Activated CD8-positive, alpha-beta T cell treated with anti-CD3 and anti-CD28 coated beads for 36 hours (primary cell): ENCODE data around the gene TNRC6B. TPM values are rescaled to one million over a fixed set of nuclear protein-coding genes. Genes with fewer than 3 reads are reported as not detected.

Experiments
- ATAC-seq: fragments of 200-7000 bp; cut with Tn5 transposase; one replicate; pipeline ENCODE4 v1.10.0; 2021; ENCODE audit warnings: mild to moderate bottlenecking, moderate library complexity
- CTCF ChIA-PET: fragments of 350-600 bp; sonication (Branson Sonifier 250); formaldehyde crosslinking; loops from one replicate; lab custom pipeline; 2021; ENCODE audit warnings: antibody characterized with exemption; lab: Charles Lee
- POLR2A ChIA-PET: fragments of 350-600 bp; sonication (Branson Sonifier 250); formaldehyde crosslinking; loops from one replicate; lab custom pipeline; 2021; ENCODE audit warnings: antibody characterized with exemption; lab: Charles Lee
- DNase-seq: peaks from one replicate; pipeline ENCODE4 v3.0.0-alpha.2; 2020
- H3K27ac Mint-ChIP-seq: one replicate; pipeline ENCODE4 v1.8.0; 2021; ENCODE audit warnings: mild to moderate bottlenecking, mixed read lengths
- H3K27me3 Mint-ChIP-seq: one replicate; pipeline ENCODE4 v1.8.0; 2021; ENCODE audit warnings: mixed read lengths
- H3K36me3 Mint-ChIP-seq: one replicate; pipeline ENCODE4 v1.8.0; 2021; ENCODE audit warnings: low read depth, mixed read lengths
- H3K4me1 Mint-ChIP-seq: one replicate; pipeline ENCODE4 v1.8.0; 2021; ENCODE audit warnings: low read depth, mixed read lengths
- H3K4me3 Mint-ChIP-seq: one replicate; pipeline ENCODE4 v1.8.0; 2021; ENCODE audit warnings: mild to moderate bottlenecking, moderate library complexity, mixed read lengths
- H3K9me3 Mint-ChIP-seq: one replicate; pipeline ENCODE4 v1.8.0; 2021; ENCODE audit warnings: mixed read lengths
- intact Hi-C: fragments of 100-400 bp; cut with micrococcal nuclease; formaldehyde crosslinking; loops from one replicate; pipeline ENCODE4 v1.10.0; 2022
- total RNA-seq, 2 experiments: library from RNA; stranded (reverse); gene quantifications; one replicate each; pipeline ENCODE4 v1.2.3, GENCODE V29; 2021
- TF ChIP-seq, protein P1 (sequence below): fragments of 200-600 bp; IDR thresholded peaks from one replicate; pipeline ENCODE4 v1.8.0; 2022; ENCODE audit warnings: antibody characterized with exemption, mild to moderate bottlenecking

Gene TNRC6B
- total RNA-seq, 2 experiments from 2014 or later = 42.6 to 45.2 TPM

DNA sequence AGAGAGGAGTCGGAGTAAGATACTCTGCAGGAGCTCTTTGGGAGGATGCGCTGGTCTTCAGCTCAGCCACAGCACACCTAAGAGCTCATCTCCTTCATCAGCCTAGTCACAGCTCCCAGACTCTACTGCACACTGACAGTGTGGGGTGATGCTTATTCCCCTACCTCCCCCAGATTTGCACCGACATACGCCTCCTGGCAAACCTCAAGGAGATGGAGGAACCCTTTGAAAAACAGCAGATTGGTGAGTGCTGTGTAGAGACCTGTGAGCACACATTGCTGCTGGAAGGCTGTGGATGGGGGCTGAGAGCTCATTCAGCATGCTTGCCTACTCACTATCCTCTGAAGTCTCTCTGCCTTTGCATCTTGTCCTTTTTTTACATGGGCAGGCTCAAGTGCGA lies 183.4 kb downstream of the TNRC6B start:
- POLR2A ChIA-PET = no interaction called here
- ATAC-seq (no peak), DNase-seq (no peak)
- CTCF ChIA-PET = no interaction called here
- Mint-ChIP-seq H3K9me3 (no peaks in the 10 kb centered on the region), H3K27ac (no peak overlapping the region), H3K36me3 (peaks cover 72% of the 10 kb centered on the region), H3K4me3 (no peak overlapping the region), H3K27me3 (no peaks in the 10 kb centered on the region), H3K4me1 (peaks cover 4% of the 10 kb centered on the region)
- intact Hi-C loops = no loop called here
- TF ChIP-seq, protein P1, sequence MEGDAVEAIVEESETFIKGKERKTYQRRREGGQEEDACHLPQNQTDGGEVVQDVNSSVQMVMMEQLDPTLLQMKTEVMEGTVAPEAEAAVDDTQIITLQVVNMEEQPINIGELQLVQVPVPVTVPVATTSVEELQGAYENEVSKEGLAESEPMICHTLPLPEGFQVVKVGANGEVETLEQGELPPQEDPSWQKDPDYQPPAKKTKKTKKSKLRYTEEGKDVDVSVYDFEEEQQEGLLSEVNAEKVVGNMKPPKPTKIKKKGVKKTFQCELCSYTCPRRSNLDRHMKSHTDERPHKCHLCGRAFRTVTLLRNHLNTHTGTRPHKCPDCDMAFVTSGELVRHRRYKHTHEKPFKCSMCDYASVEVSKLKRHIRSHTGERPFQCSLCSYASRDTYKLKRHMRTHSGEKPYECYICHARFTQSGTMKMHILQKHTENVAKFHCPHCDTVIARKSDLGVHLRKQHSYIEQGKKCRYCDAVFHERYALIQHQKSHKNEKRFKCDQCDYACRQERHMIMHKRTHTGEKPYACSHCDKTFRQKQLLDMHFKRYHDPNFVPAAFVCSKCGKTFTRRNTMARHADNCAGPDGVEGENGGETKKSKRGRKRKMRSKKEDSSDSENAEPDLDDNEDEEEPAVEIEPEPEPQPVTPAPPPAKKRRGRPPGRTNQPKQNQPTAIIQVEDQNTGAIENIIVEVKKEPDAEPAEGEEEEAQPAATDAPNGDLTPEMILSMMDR = no peak

DNA sequence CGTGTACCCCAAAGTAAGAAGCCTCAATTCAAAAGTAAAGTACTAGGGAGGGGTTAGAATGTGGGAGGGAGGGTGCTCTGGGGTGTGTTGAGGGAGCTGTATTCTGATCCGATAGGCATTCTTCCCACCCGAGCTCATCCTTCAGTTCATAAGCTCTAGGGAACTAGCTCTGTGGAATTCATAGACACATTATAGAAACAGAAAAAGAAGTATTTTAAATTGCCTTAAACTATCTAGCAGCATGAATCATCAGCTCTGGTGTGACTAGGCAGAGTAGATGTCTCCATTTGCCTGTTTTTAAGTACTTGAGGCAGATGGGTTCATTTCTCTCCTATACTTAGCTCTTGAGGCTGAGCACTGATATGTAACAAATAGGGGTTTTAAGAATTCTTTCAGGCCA lies 185.3 kb downstream of the TNRC6B start:
- H3K4me3 Mint-ChIP-seq = no peak overlapping the region
- DNase-seq (no peak), ATAC-seq (no peak)
- peaks cover 75% of the 10 kb centered on the region for H3K36me3 Mint-ChIP-seq
- no peak overlapping the region for H3K27ac Mint-ChIP-seq
- no peaks in the 10 kb centered on the region for H3K9me3 Mint-ChIP-seq
- ChIA-PET POLR2A (interaction anchor here (1.4 kb wide), 1 partner anchor 10 kb away, joined by 4 read pairs; no protein-coding TSS in a partner anchor), CTCF (interaction anchor here (4.3 kb wide), 1 partner anchor 15 kb away, joined by 19 read pairs; no protein-coding TSS in a partner anchor)
- no peaks in the 10 kb centered on the region for H3K27me3 Mint-ChIP-seq
- TF ChIP-seq, protein P1 = no peak
- peaks cover 4% of the 10 kb centered on the region for H3K4me1 Mint-ChIP-seq
- intact Hi-C loops = no loop called here

DNA sequence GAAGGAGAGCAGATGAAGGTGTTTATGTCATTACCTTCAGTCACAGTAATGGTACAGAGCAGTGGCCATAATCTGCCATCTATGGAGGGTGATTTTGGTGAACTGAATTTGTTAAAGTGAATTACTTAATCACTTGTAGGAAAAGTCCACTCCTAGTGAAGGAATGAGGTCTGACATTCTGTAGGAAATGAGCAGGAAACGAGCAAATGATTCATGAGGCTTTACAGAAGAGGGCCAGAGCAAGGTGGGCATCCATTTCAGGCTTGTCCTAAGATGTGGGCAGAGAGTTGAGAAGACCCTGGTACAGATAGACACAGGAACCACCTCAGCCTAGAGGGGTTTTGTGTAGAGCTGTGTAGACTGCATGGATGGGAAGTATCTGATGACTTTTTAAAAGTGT lies 186.7 kb downstream of the TNRC6B start:
- peak overlapping the region; percentile 44 for H3K27ac Mint-ChIP-seq
- peaks cover 69% of the 10 kb centered on the region for H3K36me3 Mint-ChIP-seq
- intact Hi-C loops = no loop called here
- ChIA-PET POLR2A (interaction anchor here (1.1 kb wide), 1 partner anchor 14 kb away, joined by 3 read pairs; no protein-coding TSS in a partner anchor), CTCF (interaction anchor here (4.3 kb wide), 1 partner anchor 16 kb away, joined by 19 read pairs; no protein-coding TSS in a partner anchor)
- no peaks in the 10 kb centered on the region for H3K9me3 Mint-ChIP-seq
- no peak for DNase-seq
- TF ChIP-seq, protein P1 = no peak
- H3K4me1 Mint-ChIP-seq = peaks cover under 1% of the 10 kb centered on the region
- H3K27me3 Mint-ChIP-seq = no peaks in the 10 kb centered on the region
- no peak for ATAC-seq
- H3K4me3 Mint-ChIP-seq = no peak overlapping the region

DNA sequence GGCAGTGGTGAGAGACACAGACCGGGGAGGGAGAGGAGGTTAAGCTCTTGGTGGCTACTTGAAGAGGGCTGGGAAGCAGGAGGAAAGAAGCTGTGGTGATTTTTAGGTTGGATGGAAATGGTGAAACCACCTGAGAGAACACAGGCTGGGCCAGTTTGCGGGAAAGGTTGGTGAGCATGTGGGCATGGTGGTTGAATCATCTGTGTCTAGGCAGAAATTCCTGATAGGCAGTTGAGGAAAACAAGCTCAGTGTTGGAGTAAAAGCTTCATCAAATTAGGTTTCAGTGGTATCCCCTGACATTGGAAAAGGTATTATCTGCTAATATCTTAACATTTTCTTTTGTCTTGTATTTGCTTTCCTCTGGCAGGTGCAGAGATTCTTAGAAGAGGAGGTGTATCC lies 188.3 kb downstream of the TNRC6B start:
- CTCF ChIA-PET = interaction anchor here (4.3 kb wide), 1 partner anchor 18 kb away, joined by 19 read pairs; no protein-coding TSS in a partner anchor

DNA sequence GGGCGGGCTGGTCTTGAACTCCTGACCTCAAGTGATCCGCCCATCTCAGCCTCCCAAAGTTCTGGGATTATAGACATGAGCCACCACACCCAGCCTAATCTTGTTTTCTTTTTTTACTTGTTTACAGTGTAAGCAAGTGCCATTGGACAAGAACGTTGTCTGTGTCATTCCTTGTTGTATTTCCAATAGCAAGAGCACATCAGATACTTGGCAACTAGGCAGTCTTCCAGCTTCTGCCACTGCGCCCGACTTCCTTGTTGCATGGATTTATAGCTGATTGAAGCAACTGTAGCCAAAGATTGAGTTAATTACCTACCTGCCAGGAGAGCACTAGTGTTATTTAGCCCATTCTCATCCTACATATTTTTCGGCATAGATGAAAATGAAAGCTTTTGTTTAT lies 189.6 kb downstream of the TNRC6B start:
- H3K4me1 Mint-ChIP-seq = peaks cover 10% of the 10 kb centered on the region
- ATAC-seq = no peak
- intact Hi-C loops = no loop called here
- H3K9me3 Mint-ChIP-seq = no peaks in the 10 kb centered on the region
- no peak overlapping the region for H3K4me3 Mint-ChIP-seq
- POLR2A ChIA-PET = interaction anchor here (0.8 to 2.5 kb wide), 3 partner anchors 11 to 20 kb away, joined by 3 to 10 read pairs (median 5); no protein-coding TSS in a partner anchor
- no peak overlapping the region for H3K27ac Mint-ChIP-seq
- TF ChIP-seq, protein P1 = no peak
- CTCF ChIA-PET = interaction anchor here (0.5 to 1.2 kb wide), 3 partner anchors 19 to 128 kb away, joined by 3 to 5 read pairs (median 3); no protein-coding TSS in a partner anchor
- no peaks in the 10 kb centered on the region for H3K27me3 Mint-ChIP-seq
- no peak for DNase-seq
- H3K36me3 Mint-ChIP-seq = peaks cover 52% of the 10 kb centered on the region

More for the DNA sequence above, 188.3 kb downstream of the TNRC6B start:
- H3K36me3 Mint-ChIP-seq = peaks cover 63% of the 10 kb centered on the region
- no peak for DNase-seq
- no peaks in the 10 kb centered on the region for H3K27me3 Mint-ChIP-seq
- peak overlapping the region; percentile 42 for H3K27ac Mint-ChIP-seq
- ATAC-seq = no peak
- intact Hi-C loops = no loop called here
- H3K9me3 Mint-ChIP-seq = no peaks in the 10 kb centered on the region
- POLR2A ChIA-PET = interaction anchor here (1.4 to 2.5 kb wide), 3 partner anchors 10 to 17 kb away, joined by 5 to 10 read pairs (median 5); no protein-coding TSS in a partner anchor
- H3K4me3 Mint-ChIP-seq = no peak overlapping the region
- TF ChIP-seq, protein P1 = no peak
- H3K4me1 Mint-ChIP-seq = peaks cover 5% of the 10 kb centered on the region
